KMS-11 (cell line): Measurements from ENCODE around the gene OXCT2.
"Not testable (repeated sequence)": the region's sequence is repeated elsewhere in the genome, so short reads cannot be mapped to it uniquely, and the experiment has no call there.

Experiments used
- H2AFZ ChIP-seq: fragments of 200-600 bp; sonication (generic); 2 replicates; pipeline ENCODE4 v1.6.1; 2016; ENCODE audit warnings: antibody characterized with exemption, mixed run types, low read depth
- H3K27ac ChIP-seq: fragments of 200-600 bp; sonication (generic); 2 replicates; pipeline ENCODE4 v1.6.1; 2016; ENCODE audit warnings: mild to moderate bottlenecking, mixed run types
- H3K27me3 ChIP-seq: fragments of 200-600 bp; sonication (generic); 2 replicates; pipeline ENCODE4 v1.6.1; 2017; ENCODE audit warnings: mild to moderate bottlenecking, low read depth, mixed run types, moderate library complexity; ENCODE audit not compliant: insufficient read depth
- H3K36me3 ChIP-seq: fragments of 200-600 bp; sonication (generic); 2 replicates; pipeline ENCODE4 v1.6.1; 2017; ENCODE audit warnings: mild to moderate bottlenecking, mixed run types; ENCODE audit not compliant: insufficient read depth
- H3K4me1 ChIP-seq: fragments of 200-600 bp; sonication (generic); 2 replicates; pipeline ENCODE4 v1.6.1; 2016; ENCODE audit warnings: mild to moderate bottlenecking, low read depth, mixed run types; ENCODE audit not compliant: poor library complexity, severe bottlenecking
- H3K4me2 ChIP-seq: fragments of 200-600 bp; sonication (generic); 2 replicates; pipeline ENCODE4 v1.7.0; 2016; ENCODE audit warnings: mild to moderate bottlenecking, mixed run types
- H3K4me3 ChIP-seq: fragments of 200-600 bp; sonication (generic); IDR thresholded peaks from 2 replicates; pipeline ENCODE4 v1.6.1; 2017; ENCODE audit warnings: low read depth, low read length, mixed read lengths; ENCODE audit not compliant: insufficient read depth
- H3K79me2 ChIP-seq: fragments of 200-600 bp; sonication (generic); 2 replicates; pipeline ENCODE4 v1.6.1; 2016; ENCODE audit warnings: low read depth, mixed run types; ENCODE audit not compliant: insufficient read depth
- H3K9ac ChIP-seq: fragments of 200-600 bp; sonication (generic); 2 replicates; pipeline ENCODE4 v1.6.1; 2016; ENCODE audit warnings: mild to moderate bottlenecking, mixed run types
- H4K20me1 ChIP-seq: fragments of 200-600 bp; sonication (generic); 2 replicates; pipeline ENCODE4 v1.6.1; 2016; ENCODE audit warnings: mild to moderate bottlenecking, mixed run types; ENCODE audit not compliant: insufficient read depth
- TF ChIP-seq, protein P1 (sequence below): fragments of 200-600 bp; sonication (generic); conservative IDR thresholded peaks from 2 replicates; pipeline ENCODE4 v1.6.1; 2017; ENCODE audit warnings: low read depth, mild to moderate bottlenecking, antibody characterized with exemption, low read length, moderate library complexity, mixed read lengths

Gene OXCT2

DNA sequence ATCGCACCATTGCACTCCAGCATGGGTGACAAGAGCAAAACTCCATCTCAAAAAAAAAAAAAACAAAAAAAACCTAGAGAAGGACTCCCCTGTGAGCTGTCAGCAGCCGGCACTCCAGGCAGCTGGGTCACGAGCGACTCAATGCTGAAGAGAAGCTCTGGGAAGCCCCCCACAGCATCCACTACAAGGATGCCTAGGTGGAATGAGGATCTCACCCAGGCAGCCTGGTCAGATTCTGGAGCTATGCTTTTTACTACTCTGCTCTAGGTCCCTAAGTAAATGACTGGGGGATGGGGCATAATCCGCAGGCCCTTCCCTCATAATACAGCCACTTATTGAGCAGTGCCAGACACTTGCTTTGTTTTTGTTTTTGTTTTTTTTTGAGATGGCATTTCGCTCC is 11.0 kb upstream of the OXCT2 start:
- H3K36me3 ChIP-seq: no peaks in the 10 kb centered on the region
- H4K20me1 ChIP-seq: no peaks in the 10 kb centered on the region
- no peak overlapping the region for H3K4me3 ChIP-seq
- H3K4me1 ChIP-seq: peaks cover 4% of the 10 kb centered on the region
- H3K4me2 ChIP-seq: no peak overlapping the region
- no peak overlapping the region for H3K27ac ChIP-seq
- TF ChIP-seq, protein P1, sequence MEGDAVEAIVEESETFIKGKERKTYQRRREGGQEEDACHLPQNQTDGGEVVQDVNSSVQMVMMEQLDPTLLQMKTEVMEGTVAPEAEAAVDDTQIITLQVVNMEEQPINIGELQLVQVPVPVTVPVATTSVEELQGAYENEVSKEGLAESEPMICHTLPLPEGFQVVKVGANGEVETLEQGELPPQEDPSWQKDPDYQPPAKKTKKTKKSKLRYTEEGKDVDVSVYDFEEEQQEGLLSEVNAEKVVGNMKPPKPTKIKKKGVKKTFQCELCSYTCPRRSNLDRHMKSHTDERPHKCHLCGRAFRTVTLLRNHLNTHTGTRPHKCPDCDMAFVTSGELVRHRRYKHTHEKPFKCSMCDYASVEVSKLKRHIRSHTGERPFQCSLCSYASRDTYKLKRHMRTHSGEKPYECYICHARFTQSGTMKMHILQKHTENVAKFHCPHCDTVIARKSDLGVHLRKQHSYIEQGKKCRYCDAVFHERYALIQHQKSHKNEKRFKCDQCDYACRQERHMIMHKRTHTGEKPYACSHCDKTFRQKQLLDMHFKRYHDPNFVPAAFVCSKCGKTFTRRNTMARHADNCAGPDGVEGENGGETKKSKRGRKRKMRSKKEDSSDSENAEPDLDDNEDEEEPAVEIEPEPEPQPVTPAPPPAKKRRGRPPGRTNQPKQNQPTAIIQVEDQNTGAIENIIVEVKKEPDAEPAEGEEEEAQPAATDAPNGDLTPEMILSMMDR: no peak
- H3K9ac ChIP-seq: no peak overlapping the region
- no peaks in the 10 kb centered on the region for H3K79me2 ChIP-seq
- no peak overlapping the region for H2AFZ ChIP-seq
- H3K27me3 ChIP-seq: no peaks in the 10 kb centered on the region

DNA sequence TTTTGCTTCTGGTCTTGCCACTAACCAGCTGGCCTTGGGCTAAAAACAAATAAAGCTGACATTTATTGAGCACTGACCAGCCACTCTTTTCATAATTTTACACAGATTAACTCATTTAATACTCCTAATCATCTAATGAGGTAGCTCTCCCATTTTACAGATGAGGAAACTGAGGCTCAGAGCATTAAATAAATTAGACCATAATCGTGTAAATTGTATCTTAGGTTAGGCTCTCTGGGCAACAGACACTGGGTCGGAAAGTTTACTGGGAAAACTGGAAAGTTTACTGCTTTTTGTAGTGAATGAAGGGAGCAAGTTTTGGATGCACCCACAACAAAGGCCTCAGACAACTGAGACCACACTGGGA is 10.2 kb upstream of the OXCT2 start:
- Histone ChIP-seq H3K36me3 (no peaks in the 10 kb centered on the region), H2AFZ (no peak overlapping the region), H3K27me3 (no peaks in the 10 kb centered on the region), H3K9ac (no peak overlapping the region), H3K27ac (no peak overlapping the region), H3K4me2 (no peak overlapping the region), H3K79me2 (no peaks in the 10 kb centered on the region), H3K4me1 (peaks cover 12% of the 10 kb centered on the region), H3K4me3 (no peak overlapping the region), H4K20me1 (no peaks in the 10 kb centered on the region)
- TF ChIP-seq, protein P1: no peak

DNA sequence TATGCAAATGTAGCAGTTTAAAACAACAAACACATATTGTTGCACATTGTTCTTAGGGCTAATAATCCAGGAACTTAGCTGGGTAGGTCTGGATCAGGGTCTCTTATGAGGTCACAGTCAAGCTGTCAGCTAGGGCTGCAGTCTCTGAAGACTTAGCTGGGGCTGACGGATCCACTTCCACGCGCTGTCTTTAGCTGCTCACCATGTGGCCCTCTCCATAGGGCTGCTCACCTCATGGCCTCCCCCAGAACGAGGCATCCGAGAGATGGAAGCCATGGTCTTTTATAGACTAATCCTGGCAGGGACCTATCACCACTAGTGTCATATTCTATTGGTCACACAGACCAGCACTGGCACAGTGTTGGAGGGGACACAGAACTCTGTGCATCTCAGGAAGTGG is 8.7 kb upstream of the OXCT2 start:
- H3K9ac ChIP-seq: no peak overlapping the region
- TF ChIP-seq, protein P1: no peak
- no peak overlapping the region for H3K4me2 ChIP-seq
- no peaks in the 10 kb centered on the region for H3K36me3 ChIP-seq
- no peak overlapping the region for H2AFZ ChIP-seq
- H3K4me3 ChIP-seq: no peak overlapping the region
- no peaks in the 10 kb centered on the region for H3K79me2 ChIP-seq
- no peaks in the 10 kb centered on the region for H4K20me1 ChIP-seq
- H3K27me3 ChIP-seq: no peaks in the 10 kb centered on the region
- peaks cover 20% of the 10 kb centered on the region for H3K4me1 ChIP-seq
- no peak overlapping the region for H3K27ac ChIP-seq

DNA sequence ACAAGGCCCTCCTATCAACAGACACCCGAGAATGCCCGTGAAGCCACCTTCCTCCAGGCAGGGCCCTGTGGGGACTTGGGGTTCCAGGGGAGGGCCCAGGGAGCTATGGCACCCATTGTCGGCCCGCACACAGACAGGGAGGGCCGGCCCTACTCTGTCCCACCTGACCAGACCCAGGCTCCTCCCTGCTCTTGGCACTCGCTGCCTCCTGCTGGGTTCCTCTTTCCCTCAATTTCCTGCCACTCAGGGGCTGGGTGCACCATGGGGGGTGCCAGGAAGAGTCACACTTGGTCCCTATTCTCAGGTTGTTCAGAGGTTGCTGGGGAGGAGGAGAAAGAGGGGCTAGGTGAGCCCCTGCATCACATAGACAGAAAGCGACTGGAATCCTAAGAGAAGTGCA is 8.0 kb upstream of the OXCT2 start:
- H3K4me3 ChIP-seq: no peak overlapping the region

DNA sequence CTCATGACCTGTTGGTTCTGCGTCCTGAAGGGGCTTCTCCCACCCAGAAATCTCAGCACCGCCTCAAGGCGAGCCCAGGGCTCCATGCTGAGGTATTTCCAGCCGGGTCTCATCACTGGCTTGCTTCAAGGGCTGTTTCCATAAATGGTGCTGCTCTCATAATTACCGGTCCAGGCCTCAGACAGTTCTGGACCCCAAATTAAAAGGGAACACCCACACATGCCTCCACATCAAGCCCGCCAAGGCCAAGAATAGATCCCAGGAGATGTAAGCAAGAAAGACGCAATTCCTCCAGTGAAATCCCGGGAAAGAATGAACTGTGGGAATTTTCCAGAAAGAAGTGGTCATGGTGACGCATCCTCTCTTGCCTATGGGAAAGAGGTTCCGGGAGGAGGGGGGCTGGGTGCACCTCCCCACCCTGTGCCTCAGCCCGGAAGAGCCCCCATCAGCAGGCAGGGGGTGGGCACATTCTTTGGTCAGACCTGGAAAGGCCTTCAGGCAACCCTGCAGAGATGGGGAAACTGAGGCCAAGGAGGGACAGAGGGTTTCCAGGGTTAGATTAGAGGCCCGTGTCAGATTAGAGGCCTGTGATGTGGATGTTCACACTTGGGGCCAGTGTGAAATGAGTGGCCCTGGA is 7.4 kb upstream of the OXCT2 start:
- not testable (repeated sequence) for H3K27me3 ChIP-seq, H2AFZ ChIP-seq, H3K4me3 ChIP-seq, H3K4me2 ChIP-seq, H3K9ac ChIP-seq, H3K27ac ChIP-seq, H4K20me1 ChIP-seq, H3K36me3 ChIP-seq, H3K79me2 ChIP-seq
- peaks cover 20% of the 10 kb centered on the region for H3K4me1 ChIP-seq

More for the DNA sequence above, 8.0 kb upstream of the OXCT2 start:
- Histone ChIP-seq H3K4me1 (peaks cover 20% of the 10 kb centered on the region), H3K79me2 (no peaks in the 10 kb centered on the region), H2AFZ (no peak overlapping the region), H3K36me3 (no peaks in the 10 kb centered on the region), H3K27ac (no peak overlapping the region), H3K9ac (no peak overlapping the region), H3K4me2 (no peak overlapping the region), H3K27me3 (no peaks in the 10 kb centered on the region), H4K20me1 (no peaks in the 10 kb centered on the region)
- TF ChIP-seq, protein P1: no peak

DNA sequence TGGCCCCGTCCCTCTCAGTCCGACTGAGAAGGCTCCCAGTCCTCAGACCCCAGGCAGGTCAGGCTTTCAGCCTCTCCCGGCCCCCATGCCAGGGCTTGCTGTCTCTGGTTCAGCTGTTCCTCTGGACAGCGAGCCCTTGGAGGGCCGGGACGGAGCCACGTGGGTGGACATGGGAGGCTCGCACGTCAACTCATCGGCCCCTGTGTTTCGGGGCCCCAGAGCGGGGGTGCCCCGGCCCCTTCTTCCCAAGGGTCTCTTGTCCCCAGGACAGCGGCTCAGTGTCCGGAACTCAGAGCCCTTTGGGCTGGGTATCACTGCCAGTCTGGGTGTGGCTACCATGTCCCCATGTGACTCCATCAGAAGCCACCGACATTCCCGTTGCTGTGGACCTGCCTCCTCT is 6.7 kb upstream of the OXCT2 start:
- not testable (repeated sequence) for H3K4me3 ChIP-seq, H3K36me3 ChIP-seq, H3K4me2 ChIP-seq, H3K79me2 ChIP-seq, H3K27me3 ChIP-seq, H3K9ac ChIP-seq, H2AFZ ChIP-seq, H4K20me1 ChIP-seq, H3K27ac ChIP-seq
- H3K4me1 ChIP-seq: peaks cover 20% of the 10 kb centered on the region
